KMS-11 (cell line): ENCODE data around the gene CPD.
"Not testable (repeated sequence)": the region's sequence is repeated elsewhere in the genome, so short reads cannot be mapped to it uniquely, and the experiment has no call there.

Experiments
- H2AFZ ChIP-seq: fragments of 200-600 bp; sonication (generic); 2 replicates; pipeline ENCODE4 v1.6.1; 2016; ENCODE audit warnings: antibody characterized with exemption, mixed run types, low read depth
- H3K27ac ChIP-seq: fragments of 200-600 bp; sonication (generic); 2 replicates; pipeline ENCODE4 v1.6.1; 2016; ENCODE audit warnings: mild to moderate bottlenecking, mixed run types
- H3K27me3 ChIP-seq: fragments of 200-600 bp; sonication (generic); 2 replicates; pipeline ENCODE4 v1.6.1; 2017; ENCODE audit warnings: mild to moderate bottlenecking, low read depth, mixed run types, moderate library complexity; ENCODE audit not compliant: insufficient read depth
- H3K36me3 ChIP-seq: fragments of 200-600 bp; sonication (generic); 2 replicates; pipeline ENCODE4 v1.6.1; 2017; ENCODE audit warnings: mild to moderate bottlenecking, mixed run types; ENCODE audit not compliant: insufficient read depth
- H3K4me1 ChIP-seq: fragments of 200-600 bp; sonication (generic); 2 replicates; pipeline ENCODE4 v1.6.1; 2016; ENCODE audit warnings: mild to moderate bottlenecking, low read depth, mixed run types; ENCODE audit not compliant: poor library complexity, severe bottlenecking
- H3K4me2 ChIP-seq: fragments of 200-600 bp; sonication (generic); 2 replicates; pipeline ENCODE4 v1.7.0; 2016; ENCODE audit warnings: mild to moderate bottlenecking, mixed run types
- H3K4me3 ChIP-seq: fragments of 200-600 bp; sonication (generic); IDR thresholded peaks from 2 replicates; pipeline ENCODE4 v1.6.1; 2017; ENCODE audit warnings: low read depth, low read length, mixed read lengths; ENCODE audit not compliant: insufficient read depth
- H3K79me2 ChIP-seq: fragments of 200-600 bp; sonication (generic); 2 replicates; pipeline ENCODE4 v1.6.1; 2016; ENCODE audit warnings: low read depth, mixed run types; ENCODE audit not compliant: insufficient read depth
- H3K9ac ChIP-seq: fragments of 200-600 bp; sonication (generic); 2 replicates; pipeline ENCODE4 v1.6.1; 2016; ENCODE audit warnings: mild to moderate bottlenecking, mixed run types
- H4K20me1 ChIP-seq: fragments of 200-600 bp; sonication (generic); 2 replicates; pipeline ENCODE4 v1.6.1; 2016; ENCODE audit warnings: mild to moderate bottlenecking, mixed run types; ENCODE audit not compliant: insufficient read depth
- TF ChIP-seq, protein P1 (sequence below): fragments of 200-600 bp; sonication (generic); conservative IDR thresholded peaks from 2 replicates; pipeline ENCODE4 v1.6.1; 2017; ENCODE audit warnings: low read depth, mild to moderate bottlenecking, antibody characterized with exemption, low read length, moderate library complexity, mixed read lengths

Gene CPD

DNA sequence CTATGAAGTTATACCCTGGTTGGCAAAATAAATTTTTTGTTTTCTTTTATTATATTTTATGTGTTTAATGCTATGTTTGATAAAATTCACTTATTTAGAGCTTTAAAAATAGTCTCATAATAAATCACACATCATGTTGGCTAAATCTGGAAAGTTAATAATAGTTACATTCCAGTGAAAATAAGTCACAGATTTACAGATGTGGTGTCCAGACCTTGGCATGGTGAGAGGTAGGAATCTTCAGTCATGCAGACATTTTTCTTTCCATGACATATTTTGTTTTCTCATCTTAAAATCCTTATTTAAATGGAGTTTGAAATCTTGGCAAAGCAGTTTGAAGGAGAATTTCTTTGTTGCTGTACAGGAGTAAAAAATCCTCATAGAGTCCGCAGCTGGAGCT, 50.4 kb downstream of the CPD start:
- Histone ChIP-seq H3K4me2 (no peak overlapping the region), H3K79me2 (no peaks in the 10 kb centered on the region), H3K27ac (no peak overlapping the region), H4K20me1 (no peaks in the 10 kb centered on the region), H2AFZ (no peak overlapping the region), H3K4me1 (no peaks in the 10 kb centered on the region), H3K4me3 (no peak overlapping the region), H3K9ac (no peak overlapping the region), H3K27me3 (no peaks in the 10 kb centered on the region), H3K36me3 (0 out of 2 replicates have a peak, but pooled peaks cover 4% of the 10 kb centered on the region)
- TF ChIP-seq, protein P1, sequence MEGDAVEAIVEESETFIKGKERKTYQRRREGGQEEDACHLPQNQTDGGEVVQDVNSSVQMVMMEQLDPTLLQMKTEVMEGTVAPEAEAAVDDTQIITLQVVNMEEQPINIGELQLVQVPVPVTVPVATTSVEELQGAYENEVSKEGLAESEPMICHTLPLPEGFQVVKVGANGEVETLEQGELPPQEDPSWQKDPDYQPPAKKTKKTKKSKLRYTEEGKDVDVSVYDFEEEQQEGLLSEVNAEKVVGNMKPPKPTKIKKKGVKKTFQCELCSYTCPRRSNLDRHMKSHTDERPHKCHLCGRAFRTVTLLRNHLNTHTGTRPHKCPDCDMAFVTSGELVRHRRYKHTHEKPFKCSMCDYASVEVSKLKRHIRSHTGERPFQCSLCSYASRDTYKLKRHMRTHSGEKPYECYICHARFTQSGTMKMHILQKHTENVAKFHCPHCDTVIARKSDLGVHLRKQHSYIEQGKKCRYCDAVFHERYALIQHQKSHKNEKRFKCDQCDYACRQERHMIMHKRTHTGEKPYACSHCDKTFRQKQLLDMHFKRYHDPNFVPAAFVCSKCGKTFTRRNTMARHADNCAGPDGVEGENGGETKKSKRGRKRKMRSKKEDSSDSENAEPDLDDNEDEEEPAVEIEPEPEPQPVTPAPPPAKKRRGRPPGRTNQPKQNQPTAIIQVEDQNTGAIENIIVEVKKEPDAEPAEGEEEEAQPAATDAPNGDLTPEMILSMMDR: no peak

DNA sequence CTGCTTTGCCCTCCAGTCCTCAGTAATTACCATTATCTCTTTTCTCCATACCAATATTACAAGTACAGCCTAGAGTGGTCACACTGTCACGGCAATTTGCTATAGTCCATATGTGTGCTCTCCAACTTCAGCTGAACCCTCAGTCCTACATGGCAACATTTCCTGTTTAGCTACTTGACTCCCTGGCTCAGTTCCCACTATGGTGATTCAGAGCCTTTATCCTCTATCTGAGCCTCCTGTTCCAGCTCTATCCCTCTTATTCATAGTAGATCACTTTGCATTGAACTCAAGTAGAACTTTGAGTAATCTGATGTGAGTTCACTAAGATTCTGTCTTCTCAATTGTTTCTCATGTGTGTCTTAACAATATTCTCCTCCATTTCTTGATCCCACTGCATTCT, 54.8 kb downstream of the CPD start:
- Histone ChIP-seq H3K4me1 (peaks cover 7% of the 10 kb centered on the region), H4K20me1 (no peaks in the 10 kb centered on the region), H3K27ac (no peak overlapping the region), H2AFZ (no peak overlapping the region), H3K9ac (no peak overlapping the region), H3K79me2 (no peaks in the 10 kb centered on the region), H3K4me3 (no peak overlapping the region), H3K4me2 (no peak overlapping the region), H3K36me3 (no peaks in the 10 kb centered on the region), H3K27me3 (no peaks in the 10 kb centered on the region)
- TF ChIP-seq, protein P1: no peak

DNA sequence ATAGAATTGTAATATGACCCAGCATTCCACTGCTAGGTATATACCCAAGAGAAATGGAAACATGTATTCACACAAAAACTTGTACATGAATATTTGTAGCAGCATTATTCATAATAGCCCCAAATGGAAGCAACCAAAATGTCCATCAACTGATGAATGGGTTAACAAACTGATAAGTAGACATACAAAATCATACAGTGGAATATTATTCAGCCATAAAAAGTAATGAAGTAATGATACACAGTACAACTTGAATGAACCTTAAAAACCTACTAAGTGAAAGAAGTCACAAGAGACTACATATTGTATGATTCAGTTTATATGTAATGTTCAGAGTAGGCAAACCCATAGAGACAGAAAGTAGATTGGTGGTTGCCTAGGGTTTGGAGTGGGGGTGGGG, 58.0 kb downstream of the CPD start:
- H4K20me1 ChIP-seq: no peaks in the 10 kb centered on the region
- H3K27ac ChIP-seq: no peak overlapping the region
- H3K4me3 ChIP-seq: no peak overlapping the region
- TF ChIP-seq, protein P1: no peak
- H3K36me3 ChIP-seq: no peaks in the 10 kb centered on the region
- H3K9ac ChIP-seq: no peak overlapping the region
- H3K4me1 ChIP-seq: peaks cover 7% of the 10 kb centered on the region
- H3K4me2 ChIP-seq: no peak overlapping the region
- no peaks in the 10 kb centered on the region for H3K27me3 ChIP-seq
- H2AFZ ChIP-seq: no peak overlapping the region
- no peaks in the 10 kb centered on the region for H3K79me2 ChIP-seq

DNA sequence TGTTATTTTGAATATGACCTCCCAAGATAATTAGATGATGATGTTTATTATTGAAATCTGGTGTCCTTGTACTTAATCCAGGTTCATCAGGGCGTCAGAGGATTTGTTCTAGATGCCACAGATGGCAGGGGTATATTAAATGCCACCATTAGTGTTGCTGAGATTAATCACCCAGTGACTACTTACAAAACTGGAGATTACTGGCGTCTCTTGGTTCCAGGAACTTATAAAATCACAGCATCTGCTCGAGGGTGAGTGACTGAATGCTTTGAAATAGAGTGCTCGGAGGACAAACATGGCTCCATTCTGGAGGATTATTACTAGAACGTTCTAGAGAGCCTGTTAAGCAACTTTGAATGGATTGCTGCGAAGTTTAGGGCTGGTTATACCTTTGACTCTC, 65.0 kb downstream of the CPD start:
- no peak overlapping the region for H2AFZ ChIP-seq
- no peaks in the 10 kb centered on the region for H4K20me1 ChIP-seq
- H3K9ac ChIP-seq: no peak overlapping the region
- TF ChIP-seq, protein P1: no peak
- H3K4me1 ChIP-seq: no peaks in the 10 kb centered on the region
- H3K36me3 ChIP-seq: no peaks in the 10 kb centered on the region
- H3K27ac ChIP-seq: no peak overlapping the region
- H3K79me2 ChIP-seq: no peaks in the 10 kb centered on the region
- no peak overlapping the region for H3K4me3 ChIP-seq
- no peak overlapping the region for H3K4me2 ChIP-seq
- no peaks in the 10 kb centered on the region for H3K27me3 ChIP-seq

DNA sequence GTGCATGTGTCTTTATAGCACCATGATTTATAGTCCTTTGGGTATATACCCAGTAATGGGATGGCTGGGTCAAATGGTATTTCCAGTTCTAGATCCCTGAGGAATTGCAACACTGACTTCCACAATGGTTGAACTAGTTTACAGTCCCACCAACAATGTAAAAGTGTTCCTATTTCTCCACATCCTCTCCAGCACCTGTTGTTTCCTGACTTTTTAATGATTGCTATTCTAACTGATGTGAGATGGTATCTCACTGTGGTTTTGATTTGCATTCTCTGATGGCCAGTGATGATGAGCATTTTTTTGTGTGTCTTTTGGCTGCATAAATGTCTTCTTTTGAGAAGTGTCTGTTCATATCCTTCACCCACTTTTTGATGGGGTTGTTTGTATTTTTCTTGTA, 67.9 kb downstream of the CPD start:
- H3K9ac ChIP-seq, H3K4me2 ChIP-seq, H3K36me3 ChIP-seq: not testable (repeated sequence)

More for the DNA sequence above, 67.9 kb downstream of the CPD start:
- not testable (repeated sequence) for H3K4me1 ChIP-seq, H3K27ac ChIP-seq, H3K79me2 ChIP-seq, H2AFZ ChIP-seq, H3K27me3 ChIP-seq, H3K4me3 ChIP-seq, H4K20me1 ChIP-seq
